Peyer's patch (tissue), 4 donors: Measurements from ENCODE around the gene TSR1.

ENCODE experiments used
- POLR2A ChIP-seq, 2 donors: fragments of 450-650 bp; IDR thresholded peaks; one replicate each; pipeline ENCODE4 v1.5.1; 2017; ENCODE audit warnings: antibody characterized with exemption in 2 of 2, mild to moderate bottlenecking in 2 of 2, moderate library complexity in 2 of 2
- TF ChIP-seq, protein P1 (sequence below), 6 experiments: fragments of 450-650 bp in 4 of 6; fragments of 200-600 bp in 2 of 6; sonication (generic) in 1 of 6; IDR thresholded peaks; one replicate each; pipeline ENCODE4 v1.5.1; 2017 to 2019; ENCODE audit warnings: antibody characterized with exemption in 6 of 6, mild to moderate bottlenecking in 3 of 6, moderate library complexity in 1 of 6

DNA sequence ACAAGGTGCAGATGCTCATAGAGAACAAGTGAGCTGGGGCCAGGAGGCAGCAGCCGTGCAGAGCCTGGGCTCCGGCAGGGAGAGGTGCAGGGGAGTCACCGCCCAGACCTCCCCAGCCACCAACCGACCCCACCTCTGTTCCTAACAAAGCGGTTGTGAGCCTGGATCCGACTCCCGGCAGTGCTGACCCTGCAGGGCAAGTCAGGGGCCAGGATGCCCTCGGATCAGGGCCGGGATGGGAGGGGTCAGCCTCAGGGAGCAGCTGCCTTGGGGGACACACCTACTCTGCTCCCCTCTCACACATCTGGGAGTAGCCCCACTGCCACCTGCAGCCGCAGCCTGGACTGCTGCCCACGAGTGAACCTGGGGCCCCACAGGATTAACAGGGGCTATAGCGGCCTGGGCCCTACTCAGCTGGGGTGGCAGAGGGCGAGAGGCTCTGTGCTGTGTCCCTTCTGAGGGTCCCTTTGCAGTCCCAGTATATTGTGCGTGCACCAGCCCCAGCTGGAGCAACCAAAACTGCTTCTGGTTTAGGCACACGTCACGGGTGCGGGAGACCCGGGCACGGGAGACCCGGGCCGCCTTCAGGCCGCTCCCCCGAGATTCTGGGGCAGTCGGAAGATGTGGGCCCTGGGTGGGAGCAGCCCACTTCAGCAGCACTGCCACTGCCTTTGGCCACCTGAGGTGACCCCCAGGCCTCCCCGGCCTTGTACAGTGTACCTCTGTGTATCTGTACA is 43.4 kb upstream of the TSR1 start:
- TF ChIP-seq, protein P1, sequence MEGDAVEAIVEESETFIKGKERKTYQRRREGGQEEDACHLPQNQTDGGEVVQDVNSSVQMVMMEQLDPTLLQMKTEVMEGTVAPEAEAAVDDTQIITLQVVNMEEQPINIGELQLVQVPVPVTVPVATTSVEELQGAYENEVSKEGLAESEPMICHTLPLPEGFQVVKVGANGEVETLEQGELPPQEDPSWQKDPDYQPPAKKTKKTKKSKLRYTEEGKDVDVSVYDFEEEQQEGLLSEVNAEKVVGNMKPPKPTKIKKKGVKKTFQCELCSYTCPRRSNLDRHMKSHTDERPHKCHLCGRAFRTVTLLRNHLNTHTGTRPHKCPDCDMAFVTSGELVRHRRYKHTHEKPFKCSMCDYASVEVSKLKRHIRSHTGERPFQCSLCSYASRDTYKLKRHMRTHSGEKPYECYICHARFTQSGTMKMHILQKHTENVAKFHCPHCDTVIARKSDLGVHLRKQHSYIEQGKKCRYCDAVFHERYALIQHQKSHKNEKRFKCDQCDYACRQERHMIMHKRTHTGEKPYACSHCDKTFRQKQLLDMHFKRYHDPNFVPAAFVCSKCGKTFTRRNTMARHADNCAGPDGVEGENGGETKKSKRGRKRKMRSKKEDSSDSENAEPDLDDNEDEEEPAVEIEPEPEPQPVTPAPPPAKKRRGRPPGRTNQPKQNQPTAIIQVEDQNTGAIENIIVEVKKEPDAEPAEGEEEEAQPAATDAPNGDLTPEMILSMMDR (IDR thresholded peaks at IDR 0.05) = no peak
- TF ChIP-seq POLR2A (IDR thresholded peaks at IDR 0.05) = no peak
